ENCODE data around the gene LINC01488. TPM values are rescaled to one million over a fixed set of nuclear protein-coding genes. Genes with fewer than 3 reads are reported as not detected.
A peak's percentile ranks its signal among the peaks of the same experiment; 100 is the strongest.

Gene LINC01488
- total and polyA plus RNA-seq, 9 of the 15 experiments (the other 6 are each of a cell fraction or from before 2014, with no cell fraction given), result not detected

DNA sequence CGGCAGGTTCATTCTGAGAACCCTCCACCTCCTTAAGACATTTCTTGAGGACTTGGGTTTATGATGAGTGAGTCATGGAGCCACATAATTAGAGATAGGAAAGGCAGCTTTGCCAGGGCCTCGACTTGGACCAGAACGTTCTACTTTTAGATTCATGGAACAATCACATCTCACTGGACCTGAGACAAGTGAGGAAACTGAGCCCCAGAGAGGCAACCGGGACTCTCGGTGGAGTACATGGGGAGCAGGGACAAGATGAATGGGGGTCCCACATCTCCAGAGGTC lies 59.5 kb downstream of the LINC01488 start:
- H3K4me2 ChIP-seq (ENCODE audit: insufficient read depth, low read length), result no peak overlapping the region
- H3K27me3 ChIP-seq (ENCODE audit: control insufficient read depth in 2 of 2, insufficient read depth in 2 of 2, low read length in 2 of 2), result peaks cover 38 to 85% of the 10 kb centered on the region in 2 experiments
- in situ Hi-C loops (cut with MboI), result no loop called here
- DNase-seq (ENCODE audit: extremely low read depth in 1 of 4, low spot score in 3 of 4) (no peak), ATAC-seq (no peak), FAIRE-seq (no peak)
- 0 out of 2 replicates have a peak, but pooled peaks cover 3% of the 10 kb centered on the region for H4K20me1 ChIP-seq (replicated peaks; ENCODE audit: control insufficient read depth, insufficient read depth, low read length)
- no peaks in the 10 kb centered on the region for H3K36me3 ChIP-seq (ENCODE audit: control insufficient read depth, insufficient read depth, low read length)
- peaks cover 0 to 14% of the 10 kb centered on the region in 2 experiments; a peak in 2 of 5 replicates for H3K4me1 ChIP-seq (replicated peaks in 1 of 2; ENCODE audit: control insufficient read depth in 2 of 2, insufficient read depth in 2 of 2, low read length in 2 of 2)
- no peaks in the 10 kb centered on the region for H3K79me2 ChIP-seq (ENCODE audit: control insufficient read depth, insufficient read depth, low read length)
- H3K9me3 ChIP-seq (replicated peaks; ENCODE audit: control insufficient read depth, insufficient read depth, low read depth, low read length), result no peaks in the 10 kb centered on the region
- CTCF ChIA-PET (ENCODE audit: low intra/inter-chr PET ratio), result no interaction called here
- WGBS (ENCODE audit: insufficient coverage, low coverage, missing lambda C conversion rate), result 0% methylated on average over 5 of the region's 5 CpGs
- POLR2A ChIA-PET, result no interaction called here
- H2AFZ ChIP-seq (ENCODE audit: low read depth, low read length), result no peak overlapping the region
- H3K4me3 ChIP-seq, result no peak overlapping the region
- H3K9me1 ChIP-seq (ENCODE audit: control insufficient read depth, insufficient read depth, low read length), result no peaks in the 10 kb centered on the region
- H3K27ac ChIP-seq (ENCODE audit: extremely low read depth, low read depth, low read length), result no peak overlapping the region
- no peak overlapping the region for H3K9ac ChIP-seq (ENCODE audit: insufficient read depth in 1 of 2, low read depth in 2 of 2, low read length in 2 of 2)
- no TSS peak for BruUV-seq (replicated peaks)
- intact Hi-C loops (cut with micrococcal nuclease), result no loop called here
- TF ChIP-seq STAG1 (CRISPR knock-in tag; IDR thresholded peaks at IDR 0.05; ENCODE audit: borderline replicate concordance) (no peak), TRIM28 (IDR thresholded peaks at IDR 0.05) (no peak)
- TF ChIP-seq, protein P1, sequence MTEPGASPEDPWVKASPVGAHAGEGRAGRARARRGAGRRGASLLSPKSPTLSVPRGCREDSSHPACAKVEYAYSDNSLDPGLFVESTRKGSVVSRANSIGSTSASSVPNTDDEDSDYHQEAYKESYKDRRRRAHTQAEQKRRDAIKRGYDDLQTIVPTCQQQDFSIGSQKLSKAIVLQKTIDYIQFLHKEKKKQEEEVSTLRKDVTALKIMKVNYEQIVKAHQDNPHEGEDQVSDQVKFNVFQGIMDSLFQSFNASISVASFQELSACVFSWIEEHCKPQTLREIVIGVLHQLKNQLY (CRISPR knock-in tag; conservative IDR thresholded peaks at IDR 0.05), result no peak

DNA sequence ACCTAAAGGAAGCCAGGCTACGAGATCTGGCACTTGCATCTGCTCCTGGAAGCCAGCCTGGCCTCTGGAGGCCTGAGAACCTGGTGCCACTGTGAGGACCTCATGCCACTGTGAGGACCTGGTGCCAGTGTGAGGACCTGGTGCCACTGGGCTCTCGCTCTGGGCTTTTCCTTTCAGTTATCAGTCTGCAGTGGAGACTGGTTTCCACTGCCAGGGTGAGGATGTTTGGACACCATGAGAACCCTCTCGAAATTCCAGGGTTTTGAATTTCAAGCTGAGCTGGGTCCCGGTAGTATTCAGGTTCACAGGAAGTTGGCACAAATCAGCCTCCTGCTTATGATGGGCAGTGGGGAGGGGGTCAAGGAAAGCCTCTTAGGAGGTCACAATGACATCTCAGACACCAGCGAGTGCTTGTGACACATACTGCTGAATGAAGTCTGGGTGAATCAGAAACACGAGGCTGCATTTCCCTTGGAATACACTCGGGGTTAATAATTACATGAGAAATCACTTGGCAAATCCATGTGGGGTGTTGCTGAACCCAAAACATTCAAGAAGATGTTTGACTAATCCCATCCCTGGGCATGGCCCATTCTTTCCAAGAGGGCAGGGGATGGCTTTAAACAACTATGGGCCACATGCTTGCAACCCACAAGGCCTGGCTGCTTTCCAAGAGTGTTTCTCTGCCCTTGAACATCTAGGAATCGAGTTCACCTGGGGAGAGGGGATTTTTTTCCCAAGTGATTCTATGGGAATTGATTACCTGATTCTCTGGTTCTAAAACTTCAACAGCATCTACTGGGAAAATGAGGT lies 60.2 kb downstream of the LINC01488 start:
- Histone ChIP-seq H3K36me3 (ENCODE audit: control insufficient read depth, insufficient read depth, low read length) (no peaks in the 10 kb centered on the region), H3K4me2 (ENCODE audit: insufficient read depth, low read length) (no peak overlapping the region), H3K9ac (ENCODE audit: insufficient read depth in 1 of 2, low read depth in 2 of 2, low read length in 2 of 2) (no peak overlapping the region), H3K9me1 (ENCODE audit: control insufficient read depth, insufficient read depth, low read length) (no peaks in the 10 kb centered on the region), H3K79me2 (ENCODE audit: control insufficient read depth, insufficient read depth, low read length) (no peaks in the 10 kb centered on the region), H4K20me1 (replicated peaks; ENCODE audit: control insufficient read depth, insufficient read depth, low read length) (0 out of 2 replicates have a peak, but pooled peaks cover 3% of the 10 kb centered on the region), H2AFZ (ENCODE audit: low read depth, low read length) (no peak overlapping the region), H3K27ac (ENCODE audit: extremely low read depth, low read depth, low read length) (no peak overlapping the region), H3K9me3 (replicated peaks; ENCODE audit: control insufficient read depth, insufficient read depth, low read depth, low read length) (no peaks in the 10 kb centered on the region), H3K4me3 (no peak overlapping the region), H3K4me1 (replicated peaks in 1 of 2; ENCODE audit: control insufficient read depth in 2 of 2, insufficient read depth in 2 of 2, low read length in 2 of 2) (peaks cover 0 to 18% of the 10 kb centered on the region in 2 experiments; a peak in 2 of 5 replicates), H3K27me3 (ENCODE audit: control insufficient read depth in 2 of 2, insufficient read depth in 2 of 2, low read length in 2 of 2) (peaks cover 46 to 88% of the 10 kb centered on the region in 2 experiments)
- intact Hi-C loops (cut with micrococcal nuclease), result no loop called here
- WGBS (ENCODE audit: insufficient coverage, low coverage, missing lambda C conversion rate), result under 1% methylated on average over 8 of the region's 8 CpGs
- in situ Hi-C loops (cut with MboI), result no loop called here
- FAIRE-seq (no peak), DNase-seq (ENCODE audit: extremely low read depth in 1 of 4, low spot score in 3 of 4) (peak in 1 of 4 experiments; percentile 2), ATAC-seq (no peak)
- ChIA-PET CTCF (ENCODE audit: low intra/inter-chr PET ratio) (no interaction called here), POLR2A (no interaction called here)
- no peak for TF ChIP-seq SREBF2 (CRISPR knock-in tag; IDR thresholded peaks at IDR 0.05)
- TF ChIP-seq NFIC (IDR thresholded peaks at IDR 0.05), result peak; percentile 26; the same call in 1 of the 2 replicates
- no TSS peak for BruUV-seq (replicated peaks)

Data from K562 (cell line).